Measurements from ENCODE around the gene RIPK3.

The RIPK3 gene

GRCh38 chr14:24334431-24335291 lies 5.1 kb downstream of the RIPK3 start, which contains the start of gene ADCY4:
Gene ADCY4 (minus strand): TSS chr14:24335071. CDS start chr14:24334652, 419 bp downstream.
- peak within 1 kb of the TSS; percentile 29 for H3K4me3 ChIP-seq (ENCODE audit: low read length)
- TF ChIP-seq CTCF (IDR thresholded peaks at IDR 0.05; ENCODE audit: insufficient read depth, low read depth, low read length, missing control alignments) = no peak
- no peak for DNase-seq (ENCODE audit: low read depth)

GRCh38 chr14:24332268-24332993 lies 7.4 kb downstream of the RIPK3 start:
- TF ChIP-seq CTCF (IDR thresholded peaks at IDR 0.05; ENCODE audit: insufficient read depth, low read depth, low read length, missing control alignments) = peak; percentile 86
- H3K4me3 ChIP-seq (ENCODE audit: low read length) = no peak overlapping the region
- DNase-seq (ENCODE audit: low read depth) = peak; percentile 76

DNA sequence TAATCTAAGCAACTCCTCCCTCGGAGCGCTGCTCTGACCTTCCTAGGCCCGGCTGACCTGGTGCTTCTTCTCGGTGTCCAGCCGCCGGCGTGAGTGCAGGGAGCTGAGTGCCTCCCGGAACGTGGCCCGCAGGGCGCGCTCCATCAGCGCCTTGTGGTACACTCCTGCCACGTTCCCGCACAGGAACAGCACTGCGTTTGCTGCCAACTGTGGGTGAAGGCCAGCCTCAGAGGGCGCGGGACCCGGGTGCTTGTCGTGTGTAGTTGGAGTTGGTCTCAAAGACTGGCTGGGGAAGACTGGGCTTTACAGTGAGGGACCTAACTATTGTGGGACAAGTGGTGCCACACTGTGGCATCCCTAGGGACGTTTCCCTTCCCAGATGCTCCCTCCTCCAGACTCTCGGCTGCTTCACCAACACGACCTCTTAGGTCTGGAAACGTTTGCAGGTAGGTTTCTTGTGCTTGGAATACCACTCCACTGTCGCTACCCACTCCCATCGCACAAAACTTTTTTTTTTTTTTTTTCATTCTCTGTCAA lies 8.0 kb downstream of the RIPK3 start:
- TF ChIP-seq CTCF (IDR thresholded peaks at IDR 0.05; ENCODE audit: insufficient read depth, low read depth, low read length, missing control alignments) = no peak
- DNase-seq (ENCODE audit: low read depth) = no peak
- no peak overlapping the region for H3K4me3 ChIP-seq (ENCODE audit: low read length)

DNA sequence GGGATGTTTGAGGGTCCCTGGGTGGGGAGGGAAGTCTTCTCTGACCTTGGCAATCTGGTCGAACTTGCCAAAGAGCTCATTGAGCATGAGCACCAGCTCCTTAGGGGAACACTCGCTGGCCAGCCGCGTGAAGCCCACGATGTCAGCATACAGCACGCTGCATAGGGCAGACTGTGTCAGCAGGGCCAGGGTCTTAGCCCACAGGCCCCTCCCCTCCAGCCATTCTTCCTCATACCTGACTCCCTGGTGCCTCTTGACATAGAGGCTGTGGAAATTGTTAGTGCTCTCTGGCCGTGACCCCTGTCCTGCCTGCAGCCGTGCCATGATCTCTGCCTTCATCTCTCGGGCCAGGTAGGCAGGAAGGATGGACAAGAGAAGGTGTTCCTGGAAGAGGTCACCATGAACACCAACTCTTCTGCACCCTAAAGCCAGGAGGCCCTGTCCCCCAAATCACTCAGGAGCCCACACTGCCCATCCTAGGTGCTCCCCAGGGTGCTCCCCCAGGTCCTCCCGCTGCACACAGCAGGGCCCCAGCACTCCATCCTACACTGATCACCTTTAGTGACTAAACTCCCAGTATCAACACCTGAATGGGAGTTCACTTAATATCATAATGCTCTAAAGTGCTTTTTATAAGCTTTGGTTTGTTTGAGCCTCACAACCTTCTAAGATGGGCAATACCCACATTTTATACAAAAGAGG lies 8.7 kb downstream of the RIPK3 start:
- no peak overlapping the region for H3K4me3 ChIP-seq (ENCODE audit: low read length)
- TF ChIP-seq CTCF (IDR thresholded peaks at IDR 0.05; ENCODE audit: insufficient read depth, low read depth, low read length, missing control alignments) = no peak
- DNase-seq (ENCODE audit: low read depth) = no peak

DNA sequence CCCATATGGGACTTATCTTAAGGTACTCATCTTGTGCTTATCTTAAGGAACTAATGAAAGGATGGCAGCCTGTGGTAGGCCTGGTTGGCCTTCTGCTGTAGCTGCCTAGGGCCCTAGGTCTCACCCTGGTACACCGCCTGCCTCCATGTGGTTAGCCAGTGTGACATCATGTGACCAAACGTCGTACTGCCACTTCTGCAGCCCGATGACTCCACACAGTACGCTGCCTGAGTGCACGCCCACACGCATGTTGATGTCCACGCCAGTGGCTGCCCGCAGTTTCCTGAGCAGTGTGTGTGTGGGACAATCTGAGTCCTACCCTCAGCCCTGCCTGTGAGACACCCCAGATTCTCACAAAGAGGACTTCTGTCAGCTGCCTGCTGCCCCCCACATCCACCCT lies 10.1 kb downstream of the RIPK3 start:
- no peak overlapping the region for H3K4me3 ChIP-seq (ENCODE audit: low read length)
- no peak for TF ChIP-seq CTCF (IDR thresholded peaks at IDR 0.05; ENCODE audit: insufficient read depth, low read depth, low read length, missing control alignments)
- DNase-seq (ENCODE audit: low read depth) = no peak

DNA sequence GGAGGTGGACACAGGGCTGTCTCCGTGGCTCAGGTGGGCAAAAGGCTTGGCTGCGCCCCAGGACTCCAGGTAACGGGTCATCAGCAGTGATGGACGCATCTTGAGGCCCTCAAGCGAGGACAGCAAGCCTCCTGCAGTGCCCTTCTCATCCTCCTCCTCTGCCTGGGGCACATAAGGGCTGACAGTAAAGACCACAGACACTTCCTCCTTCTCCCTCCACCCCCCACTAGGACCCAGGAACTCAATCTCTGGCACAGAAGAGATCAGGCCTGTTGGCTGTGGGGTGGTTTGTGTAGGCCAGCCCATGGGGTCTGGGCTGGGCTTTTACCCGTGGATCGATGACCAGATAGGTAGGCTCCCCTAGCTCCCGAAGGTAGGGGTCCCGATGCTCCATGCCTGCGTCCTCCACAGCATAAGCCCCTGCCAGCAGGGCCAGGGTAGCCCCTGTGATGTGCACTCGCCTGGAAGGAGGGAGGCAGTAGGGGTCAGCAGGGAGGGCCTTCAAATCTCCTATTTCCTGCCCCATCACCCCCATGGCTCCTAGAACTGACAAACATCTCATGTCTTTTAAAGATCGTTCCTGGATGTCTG lies 10.6 kb downstream of the RIPK3 start:
- no peak for DNase-seq (ENCODE audit: low read depth)
- no peak for TF ChIP-seq CTCF (IDR thresholded peaks at IDR 0.05; ENCODE audit: insufficient read depth, low read depth, low read length, missing control alignments)
- no peak overlapping the region for H3K4me3 ChIP-seq (ENCODE audit: low read length)

Data from epithelial cell of esophagus (primary cell).